ENCODE results near the gene KRT33A. TPM values are rescaled to one million over a fixed set of nuclear protein-coding genes. Genes with fewer than 3 reads are reported as not detected.
"Not testable (repeated sequence)": the region's sequence is repeated elsewhere in the genome, so short reads cannot be mapped to it uniquely, and the experiment has no call there.

Gene KRT33A
- total RNA-seq, 2 donors from 2014 or later: not detected

DNA sequence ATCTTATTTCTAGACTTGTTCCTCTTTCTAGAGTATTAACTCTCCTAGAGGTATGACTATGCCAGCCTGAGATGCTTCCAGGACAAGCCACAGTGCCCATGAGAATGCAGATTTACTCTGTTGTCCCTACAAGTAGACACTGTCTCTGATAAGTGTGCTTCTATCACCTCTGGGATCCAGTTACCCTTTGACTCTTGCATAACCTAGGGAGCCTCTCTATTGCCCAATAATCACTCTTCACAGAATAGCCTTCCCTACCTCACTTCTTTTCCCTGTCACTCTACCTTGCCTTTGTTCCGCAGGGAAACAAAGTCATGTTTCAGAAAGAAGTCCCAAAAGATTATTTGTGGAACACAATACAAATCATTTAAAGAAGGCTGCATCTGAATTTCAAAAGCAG is 33.1 kb upstream of the KRT33A start:
- H3K9me3 Mint-ChIP-seq: peaks cover 5% of the 10 kb centered on the region in 2 donors
- peaks cover 2 to 5% of the 10 kb centered on the region in 2 donors for H3K36me3 Mint-ChIP-seq (ENCODE audit: insufficient read depth in 2 of 2)
- no peak overlapping the region for H3K4me3 Mint-ChIP-seq
- DNase-seq (no peak), ATAC-seq (replicated peaks in 1 of 2) (no peak)
- H3K4me1 Mint-ChIP-seq (ENCODE audit: low read depth): no peaks in the 10 kb centered on the region
- H3K27me3 Mint-ChIP-seq (ENCODE audit: low read depth): no peaks in the 10 kb centered on the region
- H3K27ac Mint-ChIP-seq: no peak overlapping the region

DNA sequence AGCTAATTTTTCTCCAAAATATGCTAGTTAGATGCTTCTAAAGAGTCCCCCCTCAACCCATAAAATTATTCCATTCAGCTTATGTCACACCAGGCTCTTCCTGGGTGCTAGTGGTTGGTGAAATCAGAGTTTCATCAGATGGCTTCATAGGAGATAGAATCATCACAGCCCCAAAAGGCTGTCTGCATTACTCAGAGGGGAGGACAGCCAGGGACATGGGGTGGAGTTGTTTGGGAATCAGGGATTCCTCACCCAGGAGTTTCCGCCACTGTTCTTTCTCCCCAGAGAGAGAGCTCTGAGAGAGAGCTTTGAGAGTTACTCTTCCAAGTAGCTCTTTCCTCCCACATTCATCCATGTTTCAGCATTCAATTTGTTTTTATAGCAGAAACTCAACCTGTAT is 31.8 kb upstream of the KRT33A start:
- H3K9me3 Mint-ChIP-seq: peaks cover 5 to 7% of the 10 kb centered on the region in 2 donors
- no peaks in the 10 kb centered on the region for H3K27me3 Mint-ChIP-seq (ENCODE audit: low read depth)
- ATAC-seq (replicated peaks in 1 of 2) (no peak), DNase-seq (no peak)
- H3K27ac Mint-ChIP-seq: no peak overlapping the region
- no peak overlapping the region for H3K4me3 Mint-ChIP-seq
- H3K36me3 Mint-ChIP-seq (ENCODE audit: insufficient read depth in 2 of 2): peaks cover 2% of the 10 kb centered on the region in 2 donors
- H3K4me1 Mint-ChIP-seq (ENCODE audit: low read depth): peaks cover 6% of the 10 kb centered on the region

DNA sequence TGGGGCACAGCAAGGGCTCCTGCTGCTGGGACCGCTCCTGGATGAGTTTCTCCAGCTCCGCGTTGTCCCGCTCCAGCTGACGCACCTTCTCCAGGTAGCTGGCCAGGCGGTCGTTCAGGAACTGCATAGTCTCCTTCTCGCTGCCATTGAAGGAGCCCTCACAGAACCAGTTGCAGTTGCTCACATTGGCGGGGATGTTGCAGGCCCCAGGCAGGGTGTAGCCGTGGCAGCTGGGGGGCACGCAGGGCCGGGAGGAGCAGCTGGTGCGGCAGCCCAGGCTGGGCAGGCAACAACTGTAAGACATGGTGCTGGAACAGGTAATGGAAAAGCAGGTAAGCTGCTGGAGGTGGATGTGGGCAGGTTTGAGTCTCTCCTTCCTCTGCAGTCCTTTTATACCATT is 31.3 kb upstream of the KRT33A start, which contains the start of gene KRT34:
KRT34 (minus strand) TSS at position 364 of the 400 bp plus-strand sequence; CDS start at position 304, 60 bp downstream.
- H3K4me3 Mint-ChIP-seq; DNase-seq; H3K27ac Mint-ChIP-seq; ATAC-seq (replicated peaks in 1 of 2); H3K36me3 Mint-ChIP-seq (ENCODE audit: insufficient read depth in 2 of 2); H3K27me3 Mint-ChIP-seq (ENCODE audit: low read depth); H3K9me3 Mint-ChIP-seq: not testable (repeated sequence)
- H3K4me1 Mint-ChIP-seq (ENCODE audit: low read depth): peaks cover 10% of the 10 kb centered on the region

DNA sequence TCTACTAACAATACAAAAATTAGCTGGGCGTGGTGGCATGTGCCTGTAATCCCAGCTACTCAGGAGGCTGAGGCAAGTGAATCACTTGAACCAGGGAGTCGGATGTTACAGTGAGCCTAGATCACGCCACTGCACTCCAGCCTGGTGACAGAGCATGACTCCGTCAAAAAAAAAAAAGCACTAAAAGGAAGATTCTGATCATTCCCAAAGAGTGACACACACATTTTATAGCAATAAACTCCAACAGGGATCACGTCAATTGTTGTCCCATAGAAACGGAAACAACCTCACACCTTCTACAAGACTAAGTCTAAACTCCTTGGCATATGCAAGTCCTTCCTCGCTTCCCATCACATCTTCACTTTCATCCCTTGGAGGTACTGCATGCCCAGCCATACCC is 29.5 kb upstream of the KRT33A start:
- H3K4me3 Mint-ChIP-seq; H3K9me3 Mint-ChIP-seq; DNase-seq; ATAC-seq (replicated peaks in 1 of 2); H3K27ac Mint-ChIP-seq; H3K36me3 Mint-ChIP-seq (ENCODE audit: insufficient read depth in 2 of 2); H3K27me3 Mint-ChIP-seq (ENCODE audit: low read depth): not testable (repeated sequence)
- H3K4me1 Mint-ChIP-seq (ENCODE audit: low read depth): peaks cover 12% of the 10 kb centered on the region

DNA sequence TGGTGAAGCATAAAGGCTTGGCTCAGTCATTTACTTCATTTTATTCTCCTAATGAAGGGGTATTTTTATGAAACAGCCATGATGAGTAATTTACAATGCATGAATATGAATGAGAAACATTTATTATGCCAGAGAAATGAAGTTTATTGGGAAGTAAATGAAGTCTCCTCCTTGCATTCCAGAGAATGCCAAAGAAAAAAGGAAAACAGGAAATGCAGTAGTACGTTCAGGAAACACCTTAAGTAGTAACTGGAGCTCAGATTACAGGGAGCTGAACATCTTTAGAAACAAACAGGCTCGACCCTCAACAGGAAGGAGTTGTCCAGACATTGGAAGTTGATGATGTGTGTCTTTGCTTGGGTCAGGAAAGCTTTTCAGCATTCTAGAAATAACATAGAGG is 26.9 kb upstream of the KRT33A start:
- H3K27ac Mint-ChIP-seq: no peak overlapping the region
- H3K36me3 Mint-ChIP-seq (ENCODE audit: insufficient read depth in 2 of 2): no peaks in the 10 kb centered on the region
- H3K4me1 Mint-ChIP-seq (ENCODE audit: low read depth): peaks cover 12% of the 10 kb centered on the region

DNA sequence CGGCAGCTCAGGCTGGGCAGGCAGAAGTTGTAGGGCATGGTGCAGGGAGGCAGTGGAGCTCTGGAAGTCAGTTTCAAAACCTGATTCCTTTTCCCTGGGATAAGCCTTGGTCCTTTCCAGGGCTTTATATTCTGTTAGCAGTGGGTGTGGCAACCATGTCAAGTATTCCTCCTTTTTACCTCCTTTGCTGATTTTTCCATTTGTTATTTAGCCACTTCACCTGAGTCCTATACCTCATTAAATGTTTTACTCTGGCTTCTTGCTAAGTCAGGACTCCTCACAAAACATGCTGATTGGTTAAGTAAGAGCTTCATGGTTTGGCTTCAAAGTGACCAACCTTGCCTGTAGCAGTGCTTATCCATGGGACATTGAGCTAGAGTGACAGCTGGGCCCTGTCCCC is 19.1 kb upstream of the KRT33A start, which contains the start of gene KRT33B:
KRT33B (minus strand) TSS at position 101 of the 400 bp plus-strand sequence; CDS start at position 38, 63 bp downstream.
- no peak within 1 kb of the TSS for H3K27ac Mint-ChIP-seq
- no peaks in the 10 kb centered on the region for H3K27me3 Mint-ChIP-seq (ENCODE audit: low read depth)
- peaks cover 1% of the 10 kb centered on the region for H3K4me1 Mint-ChIP-seq (ENCODE audit: low read depth)
- no peaks in the 10 kb centered on the region for H3K36me3 Mint-ChIP-seq (ENCODE audit: insufficient read depth in 2 of 2)
- no peak for DNase-seq
- ATAC-seq (replicated peaks in 1 of 2): no peak
- no peak within 1 kb of the TSS for H3K4me3 Mint-ChIP-seq
- peaks cover 5% of the 10 kb centered on the region in 2 donors for H3K9me3 Mint-ChIP-seq

More for the DNA sequence above, 26.9 kb upstream of the KRT33A start:
- Mint-ChIP-seq H3K9me3 (peaks cover 5 to 9% of the 10 kb centered on the region in 2 donors), H3K27me3 (ENCODE audit: low read depth) (no peaks in the 10 kb centered on the region), H3K4me3 (no peak overlapping the region)
- DNase-seq (no peak), ATAC-seq (replicated peaks in 1 of 2) (no peak)

DNA sequence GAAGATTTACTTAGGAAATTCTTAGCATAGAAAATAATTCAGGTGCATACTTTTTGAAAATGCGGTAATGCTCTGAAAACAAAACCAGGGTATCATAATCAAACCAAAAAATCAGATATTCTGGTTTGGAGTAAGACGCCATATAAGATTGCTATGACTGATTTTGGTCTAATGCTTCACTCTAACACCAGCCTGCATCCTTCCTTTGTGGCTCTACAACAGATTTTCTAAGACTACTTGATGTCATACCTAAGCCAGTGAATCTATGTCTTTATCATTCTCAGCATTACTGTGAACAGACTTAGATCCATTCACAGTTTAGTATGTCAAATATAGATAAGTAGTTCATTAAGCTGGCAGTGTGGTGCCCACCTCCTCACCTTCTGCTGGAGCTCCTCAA is 18.4 kb upstream of the KRT33A start:
- Mint-ChIP-seq H3K27me3 (ENCODE audit: low read depth) (no peaks in the 10 kb centered on the region), H3K4me1 (ENCODE audit: low read depth) (peaks cover 7% of the 10 kb centered on the region), H3K27ac (no peak overlapping the region), H3K36me3 (ENCODE audit: insufficient read depth in 2 of 2) (no peaks in the 10 kb centered on the region), H3K4me3 (no peak overlapping the region), H3K9me3 (peaks cover under 1% of the 10 kb centered on the region in 2 donors)
- DNase-seq (no peak), ATAC-seq (replicated peaks in 1 of 2) (peak in 1 of 2 donors; percentile 60)

DNA sequence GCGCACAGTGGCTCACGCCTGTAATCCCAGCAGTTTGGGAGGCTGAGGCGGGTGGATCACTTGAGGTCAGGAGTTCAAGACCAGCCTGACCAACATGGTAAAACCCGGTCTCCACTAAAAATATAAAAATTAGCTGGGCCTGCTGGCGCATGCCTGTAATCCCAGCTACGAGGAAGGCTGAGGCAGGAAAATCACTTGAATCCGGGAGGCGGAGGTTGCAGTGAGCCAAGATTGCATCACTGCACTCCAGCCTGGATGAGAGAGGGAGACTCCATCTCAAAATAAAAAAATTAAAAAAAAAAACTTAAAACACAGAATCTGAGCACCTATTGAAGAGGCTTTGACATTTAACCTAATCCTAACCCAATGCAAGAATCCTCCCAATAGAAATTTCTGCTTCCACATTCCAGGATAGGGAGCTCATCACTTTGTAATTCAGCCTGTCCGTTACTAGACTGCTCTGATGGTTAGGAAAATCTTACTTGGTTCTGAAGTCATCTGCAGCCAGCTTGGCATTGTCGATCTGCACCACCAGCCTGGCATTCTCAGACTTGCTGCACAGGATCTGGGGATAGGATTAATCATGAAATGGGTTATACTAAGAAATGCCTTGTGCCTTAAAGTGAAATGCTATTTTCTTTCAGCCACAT is 16.9 kb upstream of the KRT33A start:
- Mint-ChIP-seq H3K27ac (no peak overlapping the region), H3K9me3 (no peaks in the 10 kb centered on the region), H3K4me3 (no peak overlapping the region), H3K4me1 (ENCODE audit: low read depth) (peaks cover 7% of the 10 kb centered on the region), H3K27me3 (ENCODE audit: low read depth) (no peaks in the 10 kb centered on the region), H3K36me3 (ENCODE audit: insufficient read depth in 2 of 2) (no peaks in the 10 kb centered on the region)
- DNase-seq (no peak), ATAC-seq (replicated peaks in 1 of 2) (no peak)

DNA sequence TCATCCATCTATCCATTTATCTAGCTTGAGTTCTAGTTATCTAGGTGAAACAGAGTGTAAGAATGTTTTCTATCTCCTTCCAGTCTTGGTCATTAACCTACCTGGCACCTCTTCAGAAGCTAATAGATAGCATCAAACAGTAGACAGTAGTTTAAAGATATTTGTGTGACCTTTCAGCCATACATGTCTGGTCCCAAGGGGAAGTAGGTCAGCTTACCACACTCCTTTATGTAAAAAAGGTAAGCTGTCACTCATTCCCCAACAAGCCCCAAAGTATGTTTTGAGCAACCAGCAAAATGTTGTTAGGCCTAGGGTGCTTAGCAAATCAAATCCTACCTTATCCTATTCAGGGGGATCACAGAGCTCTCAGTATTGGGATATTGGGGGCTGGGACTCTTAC is 15.4 kb upstream of the KRT33A start:
- H3K27ac Mint-ChIP-seq: no peak overlapping the region

DNA sequence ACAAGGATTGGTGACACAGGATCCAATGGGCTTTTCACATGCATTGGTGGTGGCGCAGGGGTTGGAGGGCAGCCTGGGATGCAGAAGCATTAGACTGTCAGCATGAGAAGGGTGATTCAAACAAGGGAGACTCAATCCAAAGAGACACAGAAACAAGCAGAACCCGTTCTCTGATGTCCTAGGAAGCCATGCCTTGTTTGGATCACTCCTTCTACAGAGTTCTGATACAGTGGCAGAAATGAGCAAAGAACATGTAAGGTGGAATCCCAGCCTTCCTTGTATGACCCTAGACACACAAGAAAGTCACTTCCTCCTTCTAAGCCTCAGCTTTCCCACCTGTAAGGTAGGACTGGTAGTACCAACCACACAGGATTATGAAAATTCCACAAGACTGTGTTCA is 13.3 kb upstream of the KRT33A start:
- no peaks in the 10 kb centered on the region for H3K27me3 Mint-ChIP-seq (ENCODE audit: low read depth)
- ATAC-seq (replicated peaks in 1 of 2) (no peak), DNase-seq (no peak)
- peaks cover 7% of the 10 kb centered on the region for H3K4me1 Mint-ChIP-seq (ENCODE audit: low read depth)
- H3K9me3 Mint-ChIP-seq: no peaks in the 10 kb centered on the region
- no peaks in the 10 kb centered on the region for H3K36me3 Mint-ChIP-seq (ENCODE audit: insufficient read depth in 2 of 2)
- no peak overlapping the region for H3K27ac Mint-ChIP-seq
- H3K4me3 Mint-ChIP-seq: no peak overlapping the region

More for the DNA sequence above, 15.4 kb upstream of the KRT33A start:
- no peaks in the 10 kb centered on the region for H3K9me3 Mint-ChIP-seq
- no peaks in the 10 kb centered on the region for H3K36me3 Mint-ChIP-seq (ENCODE audit: insufficient read depth in 2 of 2)
- ATAC-seq (replicated peaks in 1 of 2): no peak
- no peak overlapping the region for H3K4me3 Mint-ChIP-seq
- no peak for DNase-seq
- H3K4me1 Mint-ChIP-seq (ENCODE audit: low read depth): peaks cover 7% of the 10 kb centered on the region
- H3K27me3 Mint-ChIP-seq (ENCODE audit: low read depth): no peaks in the 10 kb centered on the region

DNA sequence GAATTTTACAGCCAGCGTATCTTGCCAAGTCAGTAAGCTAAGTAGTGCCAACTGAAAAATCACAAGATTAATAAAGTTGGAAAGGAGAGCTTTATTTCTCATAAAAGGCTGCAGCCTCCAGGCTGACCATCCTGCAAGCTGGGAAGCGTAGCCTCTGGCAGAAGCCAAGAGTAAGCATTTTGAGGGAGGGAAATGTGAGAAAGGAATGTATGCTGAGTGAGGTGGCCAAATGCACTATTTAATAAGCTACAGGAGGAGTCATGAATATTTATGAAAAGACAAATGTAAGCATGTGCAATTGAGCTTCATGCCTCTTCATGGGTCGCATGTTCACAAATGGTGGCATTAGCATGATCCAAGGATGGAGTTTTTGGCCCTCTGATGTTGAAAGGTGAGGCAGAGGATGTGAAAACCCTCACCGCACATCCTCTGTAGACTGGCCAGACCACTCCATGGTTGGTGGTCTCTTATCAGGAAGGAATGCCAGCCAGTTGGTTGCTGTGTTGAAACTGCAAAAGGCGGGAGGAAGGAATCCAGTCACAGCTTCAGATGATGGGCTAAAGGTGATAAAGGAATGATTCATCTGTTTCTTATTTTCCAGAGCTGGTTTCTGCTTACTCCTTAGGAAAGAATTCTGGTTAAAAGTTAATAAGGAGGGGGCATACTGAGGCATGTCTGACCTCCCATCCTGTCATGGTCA is 9.8 kb upstream of the KRT33A start:
- H3K27ac Mint-ChIP-seq: no peak overlapping the region
- ATAC-seq (replicated peaks in 1 of 2) (no peak), DNase-seq (no peak)
- peaks cover 7% of the 10 kb centered on the region for H3K4me1 Mint-ChIP-seq (ENCODE audit: low read depth)
- peaks cover 0 to 3% of the 10 kb centered on the region in 2 donors for H3K36me3 Mint-ChIP-seq (ENCODE audit: insufficient read depth in 2 of 2)
- no peaks in the 10 kb centered on the region for H3K27me3 Mint-ChIP-seq (ENCODE audit: low read depth)
- peaks cover 0 to 4% of the 10 kb centered on the region in 2 donors for H3K9me3 Mint-ChIP-seq
- H3K4me3 Mint-ChIP-seq: no peak overlapping the region

DNA sequence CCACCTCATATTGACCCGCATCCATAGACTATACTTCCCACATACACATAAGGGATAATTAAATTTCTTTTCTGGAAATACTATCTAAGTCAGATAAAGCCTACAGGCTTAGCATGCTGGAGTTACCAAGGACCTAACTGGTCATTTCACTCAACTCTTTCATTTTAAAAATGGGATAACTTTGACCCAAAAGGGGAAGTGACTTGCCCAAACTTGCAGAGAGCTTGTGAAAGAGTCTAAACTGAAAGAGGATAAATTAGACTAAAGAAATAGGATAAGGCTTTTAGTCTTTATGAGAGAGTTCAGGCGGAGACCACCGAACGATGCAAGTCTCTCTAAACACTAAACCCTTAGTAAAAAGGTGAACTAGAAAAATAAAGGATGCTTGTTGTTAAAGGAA is 3.9 kb upstream of the KRT33A start:
- DNase-seq (no peak), ATAC-seq (replicated peaks in 1 of 2) (no peak)
- Mint-ChIP-seq H3K36me3 (ENCODE audit: insufficient read depth in 2 of 2) (peaks cover 0 to 3% of the 10 kb centered on the region in 2 donors), H3K4me3 (no peak overlapping the region), H3K27ac (no peak overlapping the region), H3K9me3 (peaks cover 0 to 4% of the 10 kb centered on the region in 2 donors), H3K27me3 (ENCODE audit: low read depth) (no peaks in the 10 kb centered on the region), H3K4me1 (ENCODE audit: low read depth) (peaks cover 6% of the 10 kb centered on the region)

DNA sequence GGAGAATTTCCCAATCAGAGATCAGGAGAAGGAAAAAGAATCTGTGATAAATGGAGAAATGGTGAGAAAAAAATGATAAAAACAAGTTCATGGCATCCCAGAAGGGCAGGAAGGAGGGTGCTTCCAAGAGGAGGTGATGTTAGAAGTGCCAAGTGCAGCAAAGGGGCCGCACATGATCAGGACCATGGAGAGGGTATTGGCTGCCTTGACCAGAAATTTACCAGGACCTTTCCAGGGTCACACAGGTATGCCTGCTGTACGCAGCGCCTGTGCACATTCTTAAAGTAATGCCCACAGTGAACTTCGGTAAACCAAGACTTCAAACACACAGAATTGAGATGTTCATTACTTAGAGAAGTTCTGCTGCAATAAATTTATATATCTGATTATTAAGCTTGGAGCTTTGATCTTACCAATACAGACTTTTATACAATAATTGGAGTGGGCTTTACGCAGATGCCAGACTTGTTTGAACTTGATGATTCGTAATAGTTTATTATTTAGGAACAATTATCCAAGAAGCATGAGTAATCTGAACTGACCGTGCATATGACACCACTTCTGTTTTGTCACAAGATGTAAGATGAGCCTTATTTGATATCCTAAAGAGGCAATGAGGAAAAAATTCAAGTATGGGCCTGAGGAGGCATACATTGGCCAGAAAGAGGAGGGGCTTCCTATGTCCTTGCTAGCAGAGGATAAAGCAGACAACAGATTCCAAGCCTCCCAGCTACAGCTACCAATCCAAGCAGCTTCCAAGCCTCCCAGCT is 2.2 kb upstream of the KRT33A start:
- no peak for ATAC-seq (replicated peaks in 1 of 2)
- peaks cover 6% of the 10 kb centered on the region for H3K4me1 Mint-ChIP-seq (ENCODE audit: low read depth)
- no peak overlapping the region for H3K27ac Mint-ChIP-seq

More for the DNA sequence above, 2.2 kb upstream of the KRT33A start:
- H3K36me3 Mint-ChIP-seq (ENCODE audit: insufficient read depth in 2 of 2): peaks cover 0 to 3% of the 10 kb centered on the region in 2 donors
- H3K27me3 Mint-ChIP-seq (ENCODE audit: low read depth): no peaks in the 10 kb centered on the region
- H3K9me3 Mint-ChIP-seq: peaks cover 0 to 4% of the 10 kb centered on the region in 2 donors
- H3K4me3 Mint-ChIP-seq: no peak overlapping the region
- no peak for DNase-seq

All from activated T-cell treated with anti-CD3 and anti-CD28 coated beads, Interleukin-2, amount 50 U/mL, for 72 hours (primary cell).